HepG2 (cell line): ENCODE measurements around the gene ZNF343. TPM values are rescaled to one million over a fixed set of nuclear protein-coding genes. Genes with fewer than 3 reads are reported as not detected.
A peak's percentile ranks its signal among the peaks of the same experiment; 100 is the strongest.

Experiments
- FOXJ3 ChIP-seq: sonication (generic); formaldehyde crosslinking; IDR thresholded peaks from 2 replicates; pipeline ENCODE4 v1.4.0; 2020; ENCODE audit warnings: missing genetic modification reagents, mild to moderate bottlenecking, borderline replicate concordance
- HOXD1 ChIP-seq: sonication (generic); formaldehyde crosslinking; IDR thresholded peaks from 2 replicates; pipeline ENCODE4 v1.5.0; 2020; ENCODE audit warnings: missing genetic modification reagents
- KAT7 ChIP-seq: IDR thresholded peaks from 2 replicates; pipeline ENCODE4 v1.6.1; 2018; ENCODE audit warnings: borderline replicate concordance, missing compliant biosample characterization
- KLF13 ChIP-seq: sonication (generic); formaldehyde crosslinking; IDR thresholded peaks from 2 replicates; pipeline ENCODE4 v1.4.0; 2020; ENCODE audit warnings: mild to moderate bottlenecking, missing genetic modification reagents
- KLF9 ChIP-seq: IDR thresholded peaks from 2 replicates; pipeline ENCODE4 v1.6.1; 2016; ENCODE audit warnings: low read depth
- LCORL ChIP-seq, 2 experiments: fragments of 450-650 bp in 1 of 2; sonication (generic) in 1 of 2; formaldehyde crosslinking in 1 of 2; IDR thresholded peaks; 2 replicates each; pipeline versions ENCODE4 v1.5.0 to v1.6.1; 2017 to 2020; ENCODE audit warnings: antibody characterized with exemption in 1 of 2, missing genetic modification reagents in 1 of 2
- MED1 ChIP-seq: sonication (generic); formaldehyde crosslinking; IDR thresholded peaks from 2 replicates; pipeline ENCODE4 v1.4.0; 2020; ENCODE audit warnings: missing genetic modification reagents
- MTF2 ChIP-seq: sonication (generic); formaldehyde crosslinking; IDR thresholded peaks from 2 replicates; pipeline ENCODE4 v1.5.0; 2020; ENCODE audit warnings: missing genetic modification reagents, borderline replicate concordance
- NR2C2 ChIP-seq: sonication (generic); formaldehyde crosslinking; IDR thresholded peaks from 2 replicates; pipeline ENCODE4 v1.4.0; 2020; ENCODE audit warnings: missing genetic modification reagents, mild to moderate bottlenecking, moderate library complexity, borderline replicate concordance
- RAD51 ChIP-seq: fragments of 450-650 bp; IDR thresholded peaks from 2 replicates; pipeline ENCODE4 v1.6.1; 2016; ENCODE audit warnings: borderline replicate concordance
- SATB2 ChIP-seq: sonication (generic); formaldehyde crosslinking; IDR thresholded peaks from 2 replicates; pipeline ENCODE4 v1.5.0; 2020; ENCODE audit warnings: missing genetic modification reagents
- SKI ChIP-seq: fragments of 450-650 bp; IDR thresholded peaks from one replicate; pipeline ENCODE4 v1.6.1; 2018; ENCODE audit warnings: mild to moderate bottlenecking; ENCODE audit not compliant: partially characterized antibody
- SRF ChIP-seq: IDR thresholded peaks from 2 replicates; pipeline ENCODE4 v1.6.1; 2011; ENCODE audit warnings: mild to moderate bottlenecking, low read depth, low read length, moderate library complexity
- TGIF2 ChIP-seq: IDR thresholded peaks from 2 replicates; pipeline ENCODE4 v1.6.1; 2016; ENCODE audit warnings: control low read depth, missing compliant biosample characterization
- ZFP82 ChIP-seq: sonication (generic); formaldehyde crosslinking; IDR thresholded peaks from 2 replicates; pipeline ENCODE4 v1.5.1; 2020; ENCODE audit warnings: mild to moderate bottlenecking, missing genetic modification reagents, borderline replicate concordance
- ZNF282 ChIP-seq: fragments of 450-650 bp; IDR thresholded peaks from 2 replicates; pipeline ENCODE4 v1.6.1; 2018; ENCODE audit not compliant: partially characterized antibody
- ZNF562 ChIP-seq: sonication (generic); formaldehyde crosslinking; IDR thresholded peaks from 2 replicates; pipeline ENCODE4 v1.8.0; 2022; ENCODE audit warnings: missing genetic modification reagents, borderline replicate concordance
- ZNF567 ChIP-seq: sonication (generic); formaldehyde crosslinking; IDR thresholded peaks from 2 replicates; pipeline ENCODE4 v1.8.1; 2023; ENCODE audit warnings: mild to moderate bottlenecking, missing genetic modification reagents, borderline replicate concordance
- ZNF605 ChIP-seq: sonication (generic); formaldehyde crosslinking; IDR thresholded peaks from 2 replicates; pipeline ENCODE4 v1.8.0; 2022; ENCODE audit warnings: mild to moderate bottlenecking, missing genetic modification reagents
- ZNF644 ChIP-seq: IDR thresholded peaks from 2 replicates; pipeline ENCODE4 v1.6.1; 2016; ENCODE audit warnings: low read depth
- ZNF83 ChIP-seq: sonication (generic); formaldehyde crosslinking; IDR thresholded peaks from 2 replicates; pipeline ENCODE4 v1.4.0; 2020; ENCODE audit warnings: missing genetic modification reagents, mild to moderate bottlenecking, borderline replicate concordance
- ZSCAN21 ChIP-seq: sonication (generic); formaldehyde crosslinking; IDR thresholded peaks from 2 replicates; pipeline ENCODE4 v1.8.0; 2022; ENCODE audit warnings: mild to moderate bottlenecking, missing genetic modification reagents, moderate library complexity, borderline replicate concordance
- polyA plus RNA-seq, 8 experiments: library from polyadenylated mRNA; depleted of rRNA in 3 of 8; stranded (reverse) in 7 of 8; unstranded in 1 of 8; fragments of >200 nt; fragmentation: Illumina TruSeq in 4 of 8; extraction: Trizol in 4 of 8; gene quantifications; 2 replicates each; pipeline versions ENCODE4 v1.2.1 to v1.2.3, GENCODE V29; 2011 to 2016; ENCODE audit warnings: low read depth in 4 of 8, missing spikeins in 1 of 8, mixed read lengths in 1 of 8; ENCODE audit not compliant: insufficient read depth in 1 of 8
- total RNA-seq, 5 experiments: library from RNA; depleted of rRNA; stranded (reverse); fragments of >200 nt; fragmentation: Illumina TruSeq; extraction: Trizol; gene quantifications; 2 replicates each; pipeline ENCODE4 v1.2.3, GENCODE V29; 2016; ENCODE audit warnings: low read depth in 1 of 5
- TF ChIP-seq, protein P1 (sequence below): sonication (generic); formaldehyde crosslinking; IDR thresholded peaks from 2 replicates; pipeline ENCODE4 v1.4.0; 2020; ENCODE audit warnings: missing genetic modification reagents
- TF ChIP-seq, protein P2 (sequence below): sonication (generic); formaldehyde crosslinking; IDR thresholded peaks from 2 replicates; pipeline ENCODE4 v1.5.1; 2020; ENCODE audit warnings: missing genetic modification reagents, mild to moderate bottlenecking, borderline replicate concordance
- TF ChIP-seq, protein P3 (sequence below): fragments of 450-650 bp; IDR thresholded peaks from 2 replicates; pipeline ENCODE4 v1.6.1; 2017
- TF ChIP-seq, protein P4 (sequence below): sonication (generic); formaldehyde crosslinking; IDR thresholded peaks from 2 replicates; pipeline ENCODE4 v1.4.0; 2020; ENCODE audit warnings: mild to moderate bottlenecking, missing genetic modification reagents

ZNF343 gene
- total and polyA plus RNA-seq, 2 of the 13 experiments (the other 11 are each of a cell fraction or from before 2014, with no cell fraction given), result 16.4 to 22.1 TPM

DNA sequence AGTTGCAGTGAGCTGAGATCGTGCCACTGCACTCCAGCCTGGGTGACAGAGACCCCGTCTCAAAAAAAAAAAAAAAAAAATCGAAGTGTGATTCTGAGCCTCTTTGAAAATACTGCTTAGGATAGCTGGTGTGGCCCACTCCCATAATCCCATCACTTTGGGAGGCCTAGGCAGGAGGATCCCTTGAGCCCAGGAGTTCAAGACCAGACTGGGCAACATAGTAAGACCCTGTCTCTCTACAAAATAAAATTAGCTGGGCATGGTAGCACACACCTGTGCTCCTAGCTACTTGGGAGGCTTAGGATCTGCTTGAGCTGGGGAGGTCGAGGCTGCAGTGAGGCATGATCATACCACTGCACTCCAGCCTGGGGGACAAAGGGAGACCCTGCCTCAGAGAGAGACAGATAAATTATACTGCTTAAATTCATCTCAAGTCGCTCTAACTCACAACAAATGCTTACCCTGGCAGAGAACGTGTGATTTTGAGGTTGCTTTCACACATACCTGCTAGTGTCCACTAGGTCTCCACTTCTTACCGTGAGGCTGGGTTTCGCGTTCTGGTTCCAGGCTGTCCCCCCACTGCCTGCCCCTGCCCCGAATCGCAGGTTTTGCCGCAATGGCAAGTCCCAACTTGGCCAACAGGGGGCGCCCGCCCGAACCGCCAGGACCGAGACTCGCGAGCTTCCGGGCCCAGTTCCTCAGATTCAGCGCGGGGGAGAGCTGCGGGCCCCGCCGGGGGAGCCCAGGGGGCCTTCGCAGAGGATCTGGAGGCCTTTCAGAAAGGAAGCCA, 15.4 kb upstream of the ZNF343 start (continued):
- TF ChIP-seq, protein P1, sequence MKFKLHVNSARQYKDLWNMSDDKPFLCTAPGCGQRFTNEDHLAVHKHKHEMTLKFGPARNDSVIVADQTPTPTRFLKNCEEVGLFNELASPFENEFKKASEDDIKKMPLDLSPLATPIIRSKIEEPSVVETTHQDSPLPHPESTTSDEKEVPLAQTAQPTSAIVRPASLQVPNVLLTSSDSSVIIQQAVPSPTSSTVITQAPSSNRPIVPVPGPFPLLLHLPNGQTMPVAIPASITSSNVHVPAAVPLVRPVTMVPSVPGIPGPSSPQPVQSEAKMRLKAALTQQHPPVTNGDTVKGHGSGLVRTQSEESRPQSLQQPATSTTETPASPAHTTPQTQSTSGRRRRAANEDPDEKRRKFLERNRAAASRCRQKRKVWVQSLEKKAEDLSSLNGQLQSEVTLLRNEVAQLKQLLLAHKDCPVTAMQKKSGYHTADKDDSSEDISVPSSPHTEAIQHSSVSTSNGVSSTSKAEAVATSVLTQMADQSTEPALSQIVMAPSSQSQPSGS (CRISPR knock-in tag), result no peak
- TF ChIP-seq KLF9 (CRISPR knock-in tag) (no peak), FOXJ3 (CRISPR knock-in tag) (no peak), SKI (peak; percentile 35), KLF13 (CRISPR knock-in tag) (0 out of 2 replicates have a peak, but pooled peaks have one; percentile 28), ZNF562 (CRISPR knock-in tag) (no peak), LCORL (IDR thresholded peaks at IDR 0.05) (no peak), LCORL (CRISPR knock-in tag; IDR thresholded peaks at IDR 0.05) (no peak; the same call in 1 of the 2 replicates), SATB2 (CRISPR knock-in tag) (no peak), ZNF644 (CRISPR knock-in tag) (0 out of 2 replicates have a peak, but pooled peaks have one; percentile 28), ZSCAN21 (CRISPR knock-in tag) (peak; percentile 80; the same call in 1 of the 2 replicates), ZNF282 (no peak), ZNF567 (no peak), KAT7 (peak; percentile 66; the same call in 1 of the 2 replicates), NR2C2 (peak; percentile 53; the same call in 1 of the 2 replicates), ZFP82 (CRISPR knock-in tag) (no peak), SRF (no peak), RAD51 (no peak), HOXD1 (no peak), ZNF83 (CRISPR knock-in tag) (no peak), MTF2 (no peak), ZNF605 (CRISPR knock-in tag) (peak; percentile 77; the same call in 1 of the 2 replicates), MED1 (CRISPR knock-in tag) (no peak), TGIF2 (CRISPR knock-in tag) (no peak)
- TF ChIP-seq, protein P2, sequence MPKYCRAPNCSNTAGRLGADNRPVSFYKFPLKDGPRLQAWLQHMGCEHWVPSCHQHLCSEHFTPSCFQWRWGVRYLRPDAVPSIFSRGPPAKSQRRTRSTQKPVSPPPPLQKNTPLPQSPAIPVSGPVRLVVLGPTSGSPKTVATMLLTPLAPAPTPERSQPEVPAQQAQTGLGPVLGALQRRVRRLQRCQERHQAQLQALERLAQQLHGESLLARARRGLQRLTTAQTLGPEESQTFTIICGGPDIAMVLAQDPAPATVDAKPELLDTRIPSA (CRISPR knock-in tag), result no peak
- TF ChIP-seq, protein P3, sequence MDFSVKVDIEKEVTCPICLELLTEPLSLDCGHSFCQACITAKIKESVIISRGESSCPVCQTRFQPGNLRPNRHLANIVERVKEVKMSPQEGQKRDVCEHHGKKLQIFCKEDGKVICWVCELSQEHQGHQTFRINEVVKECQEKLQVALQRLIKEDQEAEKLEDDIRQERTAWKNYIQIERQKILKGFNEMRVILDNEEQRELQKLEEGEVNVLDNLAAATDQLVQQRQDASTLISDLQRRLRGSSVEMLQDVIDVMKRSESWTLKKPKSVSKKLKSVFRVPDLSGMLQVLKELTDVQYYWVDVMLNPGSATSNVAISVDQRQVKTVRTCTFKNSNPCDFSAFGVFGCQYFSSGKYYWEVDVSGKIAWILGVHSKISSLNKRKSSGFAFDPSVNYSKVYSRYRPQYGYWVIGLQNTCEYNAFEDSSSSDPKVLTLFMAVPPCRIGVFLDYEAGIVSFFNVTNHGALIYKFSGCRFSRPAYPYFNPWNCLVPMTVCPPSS, result no peak
- TF ChIP-seq, protein P4, sequence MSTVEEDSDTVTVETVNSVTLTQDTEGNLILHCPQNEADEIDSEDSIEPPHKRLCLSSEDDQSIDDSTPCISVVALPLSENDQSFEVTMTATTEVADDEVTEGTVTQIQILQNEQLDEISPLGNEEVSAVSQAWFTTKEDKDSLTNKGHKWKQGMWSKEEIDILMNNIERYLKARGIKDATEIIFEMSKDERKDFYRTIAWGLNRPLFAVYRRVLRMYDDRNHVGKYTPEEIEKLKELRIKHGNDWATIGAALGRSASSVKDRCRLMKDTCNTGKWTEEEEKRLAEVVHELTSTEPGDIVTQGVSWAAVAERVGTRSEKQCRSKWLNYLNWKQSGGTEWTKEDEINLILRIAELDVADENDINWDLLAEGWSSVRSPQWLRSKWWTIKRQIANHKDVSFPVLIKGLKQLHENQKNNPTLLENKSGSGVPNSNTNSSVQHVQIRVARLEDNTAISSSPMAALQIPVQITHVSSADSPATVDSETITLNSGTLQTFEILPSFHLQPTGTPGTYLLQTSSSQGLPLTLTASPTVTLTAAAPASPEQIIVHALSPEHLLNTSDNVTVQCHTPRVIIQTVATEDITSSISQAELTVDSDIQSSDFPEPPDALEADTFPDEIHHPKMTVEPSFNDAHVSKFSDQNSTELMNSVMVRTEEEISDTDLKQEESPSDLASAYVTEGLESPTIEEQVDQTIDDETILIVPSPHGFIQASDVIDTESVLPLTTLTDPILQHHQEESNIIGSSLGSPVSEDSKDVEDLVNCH (CRISPR knock-in tag), result no peak
